Lower lobe of right lung (tissue), 2 donors: ENCODE results near the gene TBC1D7. TPM values are rescaled to one million over a fixed set of nuclear protein-coding genes. Genes with fewer than 3 reads are reported as not detected.

Experiments
- ATAC-seq, 2 donors: fragments of 200-7000 bp; cut with Tn5 transposase; one replicate each; pipeline ENCODE4 v1.9.1; 2020 to 2022; ENCODE audit warnings: mild to moderate bottlenecking in 2 of 2, moderate library complexity in 2 of 2
- DNase-seq: peaks from one replicate; pipeline ENCODE4 v3.0.0-alpha.2; 2020
- H3K27ac ChIP-seq: fragments of 200-600 bp; one replicate; pipeline ENCODE4 v1.8.0; 2022
- H3K27me3 ChIP-seq: fragments of 200-600 bp; one replicate; pipeline ENCODE4 v1.8.0; 2022; ENCODE audit warnings: low read depth
- H3K36me3 ChIP-seq: fragments of 200-600 bp; one replicate; pipeline ENCODE4 v1.8.0; 2022; ENCODE audit warnings: mild to moderate bottlenecking
- H3K4me1 ChIP-seq: fragments of 200-600 bp; one replicate; pipeline ENCODE4 v1.8.0; 2022
- H3K4me3 ChIP-seq: fragments of 200-600 bp; one replicate; pipeline ENCODE4 v1.8.0; 2022; ENCODE audit warnings: mild to moderate bottlenecking
- H3K9me3 ChIP-seq: fragments of 200-600 bp; one replicate; pipeline ENCODE4 v1.8.0; 2022
- intact Hi-C: fragments of 100-400 bp; cut with DNase I; formaldehyde crosslinking; loops from one replicate; pipeline ENCODE4 v1.11.0; 2022
- total RNA-seq: library from RNA; stranded (reverse); fragmentation: NEBNext Ultra II Directional; extraction: Animal tissue kit (Norgen Biotek cat#: 25700); gene quantifications from one replicate; pipeline ENCODE4 v1.2.1, GENCODE V29; 2021
- TF ChIP-seq, protein P1 (sequence below): fragments of 200-600 bp; IDR thresholded peaks from one replicate; pipeline ENCODE4 v1.8.0; 2022; ENCODE audit warnings: antibody characterized with exemption, mild to moderate bottlenecking
- donor health status: DM: no; HTN: yes; CAD: no; lungs with severe emphysema.

Gene TBC1D7
- total RNA-seq, 1 donor from 2014 or later = 18.8 TPM

DNA sequence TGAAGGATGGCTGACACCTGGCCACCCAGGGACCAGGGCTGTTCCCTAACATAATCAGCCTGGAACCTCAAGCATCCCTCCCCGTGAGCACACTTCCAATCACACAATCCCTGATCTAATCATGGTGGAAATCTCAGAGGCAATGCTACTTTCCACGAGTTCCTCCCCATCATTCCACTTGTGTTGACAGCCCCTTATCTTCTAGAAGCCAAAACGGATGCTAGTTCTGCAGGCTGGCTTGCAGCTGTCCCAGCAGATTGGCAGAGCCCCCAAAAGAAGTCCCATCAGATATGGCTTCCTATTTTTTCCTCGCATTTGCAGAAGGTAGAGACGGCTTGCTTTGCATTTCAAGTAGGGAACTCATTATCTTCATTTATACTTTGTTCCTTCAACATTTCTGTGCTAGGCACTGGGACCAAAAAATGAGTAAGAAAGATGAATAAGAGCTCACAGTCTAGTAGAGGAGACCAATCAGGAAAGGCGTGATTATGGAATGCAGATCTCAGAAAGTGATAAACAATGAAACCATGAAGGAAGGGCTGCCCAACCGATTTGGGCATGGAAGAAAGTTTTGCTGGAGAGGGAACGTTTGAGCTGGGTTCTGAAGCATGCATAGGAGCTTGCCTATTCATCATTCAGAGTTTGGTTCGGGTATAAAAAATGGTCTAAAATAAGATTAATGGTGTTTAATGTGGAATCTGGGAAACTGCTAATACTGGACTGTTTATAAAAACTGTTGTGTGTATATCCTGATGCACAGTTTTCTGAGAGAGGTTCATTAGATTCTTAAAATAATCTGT lies 44.6 kb upstream of the TBC1D7 start:
- ATAC-seq = no peak
- Histone ChIP-seq H3K27me3 (no peaks in the 10 kb centered on the region), H3K4me3 (no peak overlapping the region), H3K36me3 (no peaks in the 10 kb centered on the region), H3K27ac (no peak overlapping the region), H3K4me1 (peaks cover 20% of the 10 kb centered on the region), H3K9me3 (no peaks in the 10 kb centered on the region)
- DNase-seq = no peak
- intact Hi-C loops = no loop called here
- TF ChIP-seq, protein P1, sequence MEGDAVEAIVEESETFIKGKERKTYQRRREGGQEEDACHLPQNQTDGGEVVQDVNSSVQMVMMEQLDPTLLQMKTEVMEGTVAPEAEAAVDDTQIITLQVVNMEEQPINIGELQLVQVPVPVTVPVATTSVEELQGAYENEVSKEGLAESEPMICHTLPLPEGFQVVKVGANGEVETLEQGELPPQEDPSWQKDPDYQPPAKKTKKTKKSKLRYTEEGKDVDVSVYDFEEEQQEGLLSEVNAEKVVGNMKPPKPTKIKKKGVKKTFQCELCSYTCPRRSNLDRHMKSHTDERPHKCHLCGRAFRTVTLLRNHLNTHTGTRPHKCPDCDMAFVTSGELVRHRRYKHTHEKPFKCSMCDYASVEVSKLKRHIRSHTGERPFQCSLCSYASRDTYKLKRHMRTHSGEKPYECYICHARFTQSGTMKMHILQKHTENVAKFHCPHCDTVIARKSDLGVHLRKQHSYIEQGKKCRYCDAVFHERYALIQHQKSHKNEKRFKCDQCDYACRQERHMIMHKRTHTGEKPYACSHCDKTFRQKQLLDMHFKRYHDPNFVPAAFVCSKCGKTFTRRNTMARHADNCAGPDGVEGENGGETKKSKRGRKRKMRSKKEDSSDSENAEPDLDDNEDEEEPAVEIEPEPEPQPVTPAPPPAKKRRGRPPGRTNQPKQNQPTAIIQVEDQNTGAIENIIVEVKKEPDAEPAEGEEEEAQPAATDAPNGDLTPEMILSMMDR = no peak

DNA sequence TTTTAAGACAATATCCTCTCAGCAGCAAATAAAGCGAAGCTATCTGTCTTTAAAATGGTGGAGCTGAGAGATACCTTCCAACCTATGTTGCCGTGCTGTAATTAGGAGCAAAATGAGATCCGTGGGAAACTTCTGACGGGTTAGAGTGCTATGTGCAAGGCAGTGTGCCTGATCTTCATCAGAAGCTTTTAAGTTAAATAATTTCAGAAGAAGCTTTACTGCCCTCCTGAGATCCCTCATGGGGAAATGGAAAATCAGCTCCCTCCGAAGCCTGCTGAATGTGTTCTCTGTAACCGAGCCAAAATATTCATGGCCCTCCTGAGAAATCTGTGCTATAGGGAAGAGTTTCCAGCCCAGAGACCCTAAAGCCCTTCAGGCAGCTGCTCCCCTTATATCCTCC lies 43.7 kb upstream of the TBC1D7 start:
- DNase-seq = no peak
- Histone ChIP-seq H3K4me1 (peaks cover 23% of the 10 kb centered on the region), H3K27me3 (no peaks in the 10 kb centered on the region), H3K36me3 (no peaks in the 10 kb centered on the region), H3K27ac (no peak overlapping the region), H3K9me3 (no peaks in the 10 kb centered on the region), H3K4me3 (no peak overlapping the region)
- TF ChIP-seq, protein P1 = no peak
- no peak for ATAC-seq
- intact Hi-C loops = no loop called here

DNA sequence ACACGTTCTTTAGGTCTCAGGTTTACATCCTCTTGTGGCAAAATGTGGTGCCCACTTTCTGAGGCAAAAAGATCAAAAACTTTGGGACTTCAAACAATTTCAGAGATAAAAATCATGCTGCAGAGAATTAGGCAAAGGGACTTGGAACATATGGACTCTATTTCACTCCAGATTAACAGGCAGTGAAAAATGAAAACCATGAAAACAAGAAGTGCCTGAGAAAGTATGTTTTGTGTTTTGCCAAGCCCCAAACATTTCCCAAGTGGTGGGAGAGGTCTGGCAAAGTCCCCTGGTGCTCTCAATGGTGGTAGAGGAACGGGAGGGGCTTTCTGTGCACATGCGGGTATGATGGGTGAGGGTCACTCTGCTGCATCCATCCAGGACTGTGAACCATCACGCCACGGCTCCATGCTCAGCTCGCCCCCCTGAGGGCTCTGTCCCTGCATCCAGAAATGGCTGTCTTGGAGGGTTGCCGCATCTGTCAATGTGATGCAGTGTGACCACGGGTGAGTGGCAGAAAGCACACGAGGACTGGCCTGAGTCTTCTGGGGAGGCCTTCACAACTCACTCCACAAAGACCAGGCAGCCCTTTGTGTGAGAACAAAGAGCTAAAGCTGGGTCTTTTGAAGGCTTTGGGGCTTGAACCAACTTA lies 43.2 kb upstream of the TBC1D7 start:
- Histone ChIP-seq H3K27ac (no peak overlapping the region), H3K4me1 (peaks cover 23% of the 10 kb centered on the region), H3K36me3 (no peaks in the 10 kb centered on the region), H3K4me3 (no peak overlapping the region), H3K9me3 (no peaks in the 10 kb centered on the region), H3K27me3 (no peaks in the 10 kb centered on the region)
- TF ChIP-seq, protein P1 = no peak
- no peak for DNase-seq
- no peak for ATAC-seq
- intact Hi-C loops = no loop called here

DNA sequence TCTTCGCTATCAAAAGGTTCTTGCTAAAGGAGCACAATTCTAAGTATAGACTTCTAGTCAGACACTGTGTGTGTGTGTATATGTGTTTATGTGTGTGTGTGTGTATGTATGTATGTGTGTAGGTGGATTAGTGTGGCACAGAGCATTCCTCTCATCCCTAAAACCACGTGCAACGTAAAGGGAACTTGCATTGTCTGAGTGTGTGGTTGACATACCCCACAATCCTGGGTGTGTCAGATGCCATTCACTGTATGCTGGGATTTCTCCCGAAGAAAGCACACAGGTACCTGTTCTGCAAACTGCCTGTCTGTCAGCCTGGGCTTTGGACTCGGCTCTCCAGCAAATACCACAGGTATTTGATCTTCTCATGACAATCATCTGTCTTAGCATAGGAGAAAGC lies 42.3 kb upstream of the TBC1D7 start:
- no peak for ATAC-seq

DNA sequence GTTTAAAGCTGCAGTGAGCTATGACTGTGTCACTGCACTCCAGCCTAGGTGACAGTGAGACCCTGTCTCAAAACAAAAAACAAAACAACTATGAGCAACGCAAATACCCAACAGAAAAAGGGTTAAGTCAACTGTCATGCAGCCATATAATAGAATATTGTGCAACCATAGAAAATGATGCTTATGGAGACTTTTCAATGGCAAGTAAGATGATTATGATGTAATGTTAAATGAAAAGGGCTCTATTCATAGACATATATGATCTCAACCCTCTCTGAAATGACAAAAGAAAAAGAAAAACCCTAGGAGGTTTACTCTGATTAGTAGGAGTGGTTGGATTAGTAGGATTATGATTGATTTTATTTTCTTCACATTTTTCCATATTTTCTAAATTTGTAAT lies 41.3 kb upstream of the TBC1D7 start:
- intact Hi-C loops = no loop called here
- DNase-seq = no peak
- Histone ChIP-seq H3K4me1 (peaks cover 23% of the 10 kb centered on the region), H3K36me3 (peaks cover 13% of the 10 kb centered on the region), H3K27ac (no peak overlapping the region), H3K4me3 (no peak overlapping the region), H3K9me3 (no peaks in the 10 kb centered on the region), H3K27me3 (no peaks in the 10 kb centered on the region)
- TF ChIP-seq, protein P1 = no peak
- no peak for ATAC-seq

More for the DNA sequence above, 42.3 kb upstream of the TBC1D7 start:
- H3K4me3 ChIP-seq = no peak overlapping the region
- intact Hi-C loops = no loop called here
- H3K4me1 ChIP-seq = peaks cover 23% of the 10 kb centered on the region
- TF ChIP-seq, protein P1 = no peak
- no peaks in the 10 kb centered on the region for H3K27me3 ChIP-seq
- peaks cover 2% of the 10 kb centered on the region for H3K36me3 ChIP-seq
- H3K9me3 ChIP-seq = no peaks in the 10 kb centered on the region
- DNase-seq = no peak
- H3K27ac ChIP-seq = no peak overlapping the region
